Measurements from ENCODE around the gene MCTP1. TPM values are rescaled to one million over a fixed set of nuclear protein-coding genes. Genes with fewer than 3 reads are reported as not detected.

MCTP1 gene
- total and polyA plus RNA-seq, 10 of the 15 experiments (the other 5 are each of a cell fraction or from before 2014, with no cell fraction given): 12.6 to 45.9 (median 18.8) TPM

DNA sequence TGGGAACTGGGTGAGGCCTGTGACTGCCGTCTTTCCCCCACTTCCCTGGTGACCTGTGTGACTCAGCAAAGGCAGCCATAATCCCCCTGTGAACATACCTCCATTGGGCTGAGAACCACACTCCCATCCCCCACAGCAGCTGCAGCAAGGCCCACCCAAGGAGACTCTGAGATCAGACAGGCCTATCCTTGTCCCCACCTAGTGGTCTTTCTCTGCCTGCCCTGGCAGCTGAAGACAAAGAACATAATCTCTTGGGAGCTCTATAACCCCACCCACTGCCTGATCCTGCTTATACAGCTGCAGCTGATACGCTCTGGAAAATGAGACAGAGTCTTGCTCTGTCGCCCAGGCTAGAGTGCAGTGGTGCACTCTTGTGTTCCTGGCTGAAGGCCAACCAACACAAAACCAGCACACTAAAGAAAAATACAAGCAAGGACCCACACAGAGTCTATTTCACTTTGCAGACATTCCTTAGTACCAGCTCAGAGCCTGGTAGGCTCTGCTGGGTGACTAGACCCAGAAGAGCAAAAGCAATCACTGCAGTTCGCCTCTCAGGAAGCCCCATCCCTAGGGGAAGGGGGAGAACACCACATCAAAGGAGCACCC, 106.7 kb downstream of the MCTP1 start:
- H2AFZ ChIP-seq (ENCODE audit: control insufficient read depth, low read depth, low read length): no peak overlapping the region
- H3K27me3 ChIP-seq (replicated peaks in 1 of 2; ENCODE audit: control insufficient read depth in 2 of 2, insufficient read depth in 2 of 2, low read length in 1 of 2): no peaks in the 10 kb centered on the region; a peak in 1 of 4 replicates
- 8% methylated on average over 4 of the region's 4 CpGs for WGBS (ENCODE audit: insufficient coverage, insufficient replicate concordance, low lambda C conversion rate, missing lambda C conversion rate)
- in situ Hi-C loops (cut with MboI): no loop called here
- H3K36me3 ChIP-seq (ENCODE audit: control insufficient read depth in 2 of 2, insufficient read depth in 2 of 2, low read length in 1 of 2): no peaks in the 10 kb centered on the region
- ChIA-PET SMC1A (ENCODE audit: uncharacterized antibody, unreplicated experiment) (interaction anchor here (0.8 to 2.3 kb wide), 9 partner anchors 13 to 347 kb away, joined by 3 to 26 read pairs (median 4); no protein-coding TSS in a partner anchor), RAD21 (ENCODE audit: unreplicated experiment) (interaction anchor here (0.6 to 2.1 kb wide), 5 partner anchors 103 to 210 kb away, joined by 3 to 9 read pairs (median 3); no protein-coding TSS in a partner anchor), POLR2A (no interaction called here), CTCF (interaction anchor here (0.7 to 7.4 kb wide), 11 partner anchors 18 to 345 kb away, joined by 3 to 64 read pairs (median 4); no protein-coding TSS in a partner anchor)
- no peaks in the 10 kb centered on the region for H3K4me1 ChIP-seq (ENCODE audit: control insufficient read depth, insufficient read depth, low read length)
- no peak for FAIRE-seq
- ATAC-seq: peak; percentile 88
- no peaks in the 10 kb centered on the region for H4K20me1 ChIP-seq (ENCODE audit: control insufficient read depth, insufficient read depth)
- TF ChIP-seq NR2C2 (IDR thresholded peaks at IDR 0.05; ENCODE audit: borderline replicate concordance, control insufficient read depth, insufficient read length, low read depth) (no peak), HDGF (IDR thresholded peaks at IDR 0.05) (no peak), CHD1 (IDR thresholded peaks at IDR 0.05; ENCODE audit: low read depth, low read length) (no peak), SMC3 (IDR thresholded peaks at IDR 0.05; ENCODE audit: borderline replicate concordance, low read length) (peak; percentile 18; the same call in 1 of the 2 replicates), RCOR1 (conservative IDR thresholded peaks at IDR 0.05; ENCODE audit: low read depth, low read length) (no peak), RAD21 (IDR thresholded peaks at IDR 0.05; ENCODE audit: insufficient read depth, low read depth, low read length) (0 out of 2 replicates have a peak, but pooled peaks have one; percentile 6)
- TF ChIP-seq, protein P1, sequence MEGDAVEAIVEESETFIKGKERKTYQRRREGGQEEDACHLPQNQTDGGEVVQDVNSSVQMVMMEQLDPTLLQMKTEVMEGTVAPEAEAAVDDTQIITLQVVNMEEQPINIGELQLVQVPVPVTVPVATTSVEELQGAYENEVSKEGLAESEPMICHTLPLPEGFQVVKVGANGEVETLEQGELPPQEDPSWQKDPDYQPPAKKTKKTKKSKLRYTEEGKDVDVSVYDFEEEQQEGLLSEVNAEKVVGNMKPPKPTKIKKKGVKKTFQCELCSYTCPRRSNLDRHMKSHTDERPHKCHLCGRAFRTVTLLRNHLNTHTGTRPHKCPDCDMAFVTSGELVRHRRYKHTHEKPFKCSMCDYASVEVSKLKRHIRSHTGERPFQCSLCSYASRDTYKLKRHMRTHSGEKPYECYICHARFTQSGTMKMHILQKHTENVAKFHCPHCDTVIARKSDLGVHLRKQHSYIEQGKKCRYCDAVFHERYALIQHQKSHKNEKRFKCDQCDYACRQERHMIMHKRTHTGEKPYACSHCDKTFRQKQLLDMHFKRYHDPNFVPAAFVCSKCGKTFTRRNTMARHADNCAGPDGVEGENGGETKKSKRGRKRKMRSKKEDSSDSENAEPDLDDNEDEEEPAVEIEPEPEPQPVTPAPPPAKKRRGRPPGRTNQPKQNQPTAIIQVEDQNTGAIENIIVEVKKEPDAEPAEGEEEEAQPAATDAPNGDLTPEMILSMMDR (IDR thresholded peaks at IDR 0.05 in 2 of 3, conservative IDR thresholded peaks at IDR 0.05 in 1 of 3; ENCODE audit: control insufficient read depth in 2 of 3, extremely low read depth in 1 of 3, insufficient read depth in 1 of 3, low read depth in 3 of 3, low read length in 3 of 3): peak in 2 of 3 experiments; percentile 16 to 28; a peak in 2 of 6 replicates
- no peak overlapping the region for H3K4me2 ChIP-seq (ENCODE audit: control insufficient read depth, insufficient read depth)
- H3K9ac ChIP-seq (ENCODE audit: control insufficient read depth, insufficient read depth, low read length): no peak overlapping the region
- no peaks in the 10 kb centered on the region; the same call in 2 of the 3 replicates for H3K9me3 ChIP-seq (replicated peaks; ENCODE audit: control insufficient read depth, insufficient read depth, low read length)
- H3K4me3 ChIP-seq: no peak overlapping the region
- BruUV-seq (replicated peaks): no TSS peak
- peak; percentile 12 for DNase-seq (ENCODE audit: low read depth, low spot score)
- intact Hi-C loops (cut with micrococcal nuclease; ENCODE audit: unreplicated experiment): loop anchor here (2.0 kb wide), 1 partner anchor 209 kb away; no protein-coding TSS in a partner anchor
- no peaks in the 10 kb centered on the region for H3K79me2 ChIP-seq (ENCODE audit: control insufficient read depth, insufficient read depth, low read length)
- H3K27ac ChIP-seq (ENCODE audit: control insufficient read depth, insufficient read depth): no peak overlapping the region

Measured in GM12878 (cell line).